Measurements from ENCODE around the gene ARHGAP21.
"Not testable (repeated sequence)": the region's sequence is repeated elsewhere in the genome, so short reads cannot be mapped to it uniquely, and the experiment has no call there.

The ARHGAP21 gene

GRCh38 chr10:24651923-24652322 lies 71.8 kb downstream of the ARHGAP21 start:
- DNase-seq: no peak
- in situ Hi-C loops (cut with MboI; ENCODE audit: low pct_unique_long_range_greater_than_20kb, low sequenced_read_pairs): no loop called here

GRCh38 chr10:24650669-24651391 lies 72.9 kb downstream of the ARHGAP21 start:
- in situ Hi-C loops (cut with MboI; ENCODE audit: low pct_unique_long_range_greater_than_20kb, low sequenced_read_pairs): no loop called here
- no peak for DNase-seq

- in situ Hi-C loops (cut with MboI; ENCODE audit: low pct_unique_long_range_greater_than_20kb, low sequenced_read_pairs): no loop called here
- DNase-seq: peak; percentile 20
These were observed 77.9 kb downstream of the ARHGAP21 start for GRCh38 chr10:24645784-24646183.

- DNase-seq: no peak
- in situ Hi-C loops (cut with MboI; ENCODE audit: low pct_unique_long_range_greater_than_20kb, low sequenced_read_pairs): no loop called here
These were observed 78.7 kb downstream of the ARHGAP21 start for GRCh38 chr10:24645022-24645421.

DNA sequence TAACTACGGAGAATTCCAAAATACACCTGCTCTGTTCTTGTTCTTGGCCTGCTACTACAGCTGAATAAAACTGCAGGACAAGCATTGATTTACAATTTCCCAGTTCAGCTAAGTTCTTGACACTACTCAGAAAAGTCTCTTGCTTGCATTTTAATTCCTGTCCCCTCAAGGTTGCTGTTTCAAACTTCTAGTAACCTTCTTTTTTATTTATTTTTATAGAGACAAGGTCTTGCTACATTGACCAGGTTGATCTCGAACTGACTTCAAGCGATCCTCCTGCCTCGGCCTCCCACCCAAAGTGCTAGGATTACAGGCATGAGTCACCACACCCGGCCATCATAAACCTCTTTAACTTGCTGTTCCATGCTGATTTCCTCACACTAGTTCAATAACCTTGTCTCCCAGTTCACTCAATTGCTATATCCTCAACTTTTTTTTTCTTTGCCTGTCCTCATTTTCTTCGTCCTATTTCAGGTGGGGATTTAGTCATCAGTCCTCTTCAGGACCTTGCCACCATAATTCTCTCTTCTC lies 79.9 kb downstream of the ARHGAP21 start:
- no peak for DNase-seq
- in situ Hi-C loops (cut with MboI; ENCODE audit: low pct_unique_long_range_greater_than_20kb, low sequenced_read_pairs): no loop called here

- peak; percentile 67 for DNase-seq
- in situ Hi-C loops (cut with MboI; ENCODE audit: low pct_unique_long_range_greater_than_20kb, low sequenced_read_pairs): no loop called here
These were observed 80.6 kb downstream of the ARHGAP21 start for GRCh38 chr10:24642921-24643678.

GRCh38 chr10:24639124-24639523 lies 84.6 kb downstream of the ARHGAP21 start:
- in situ Hi-C loops (cut with MboI; ENCODE audit: low pct_unique_long_range_greater_than_20kb, low sequenced_read_pairs): no loop called here
- DNase-seq: no peak

GRCh38 chr10:24625778-24626177 lies 97.9 kb downstream of the ARHGAP21 start:
- in situ Hi-C loops (cut with MboI; ENCODE audit: low pct_unique_long_range_greater_than_20kb, low sequenced_read_pairs): no loop called here
- no peak for DNase-seq

DNA sequence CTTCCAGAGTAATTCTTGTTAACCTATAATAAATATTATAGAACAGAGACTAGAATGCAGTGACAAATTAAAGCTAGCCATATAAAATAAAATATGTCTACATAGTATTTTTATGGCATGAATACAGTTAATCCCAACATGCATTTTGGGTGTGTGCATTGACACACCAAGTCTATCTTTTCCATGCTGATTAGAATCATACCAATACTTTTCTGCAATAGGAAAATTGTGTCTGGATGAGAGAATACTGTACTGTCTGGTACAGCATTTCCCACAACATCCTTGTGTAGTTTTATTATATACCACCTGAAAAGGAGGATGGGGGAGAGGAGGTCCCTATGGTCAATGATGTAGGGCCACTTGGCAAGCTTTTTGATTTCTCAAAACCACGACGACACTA lies 100.3 kb downstream of the ARHGAP21 start:
- in situ Hi-C loops (cut with MboI; ENCODE audit: low pct_unique_long_range_greater_than_20kb, low sequenced_read_pairs): no loop called here
- no peak for DNase-seq

GRCh38 chr10:24622781-24623301 lies 100.8 kb downstream of the ARHGAP21 start:
- in situ Hi-C loops (cut with MboI; ENCODE audit: low pct_unique_long_range_greater_than_20kb, low sequenced_read_pairs): no loop called here
- DNase-seq: peak; percentile 15

DNA sequence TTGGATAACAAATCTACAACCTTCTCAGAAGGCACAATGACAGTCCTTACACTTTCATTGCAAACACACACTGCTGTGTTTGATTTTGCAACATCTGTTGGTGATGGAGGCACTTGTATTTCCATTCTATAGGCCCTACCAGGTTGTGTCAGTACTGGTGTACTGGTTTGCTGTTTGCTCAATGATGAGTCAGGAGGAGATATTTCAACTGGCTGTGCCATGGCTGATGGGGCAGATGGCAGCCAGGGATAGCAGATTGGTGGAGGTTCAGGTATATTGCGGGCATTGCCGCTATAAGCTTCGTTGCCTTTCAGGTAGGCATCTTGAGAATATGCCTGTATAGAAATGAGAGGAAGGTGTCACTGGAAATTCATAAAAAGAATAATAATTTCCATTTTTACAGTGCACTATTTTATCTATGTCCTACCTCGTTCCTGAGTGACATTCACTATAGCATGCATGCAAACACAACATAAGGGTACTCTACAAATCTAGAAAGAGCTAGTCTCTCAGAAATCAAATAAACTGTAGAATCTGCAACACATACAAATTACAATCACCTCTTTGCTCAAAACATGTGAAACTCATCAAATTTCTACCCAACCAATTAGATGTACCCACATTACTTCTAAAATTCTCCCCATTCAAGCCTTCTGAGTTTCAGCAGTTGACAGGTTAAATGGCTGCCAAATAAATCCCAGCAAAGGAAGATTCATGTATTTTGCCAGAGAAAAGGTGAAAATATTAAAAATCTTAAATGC lies 102.5 kb downstream of the ARHGAP21 start:
- DNase-seq; in situ Hi-C loops (cut with MboI; ENCODE audit: low pct_unique_long_range_greater_than_20kb, low sequenced_read_pairs): not testable (repeated sequence)

- DNase-seq; in situ Hi-C loops (cut with MboI; ENCODE audit: low pct_unique_long_range_greater_than_20kb, low sequenced_read_pairs): not testable (repeated sequence)
These were observed 103.7 kb downstream of the ARHGAP21 start for GRCh38 chr10:24619994-24620310.

DNA sequence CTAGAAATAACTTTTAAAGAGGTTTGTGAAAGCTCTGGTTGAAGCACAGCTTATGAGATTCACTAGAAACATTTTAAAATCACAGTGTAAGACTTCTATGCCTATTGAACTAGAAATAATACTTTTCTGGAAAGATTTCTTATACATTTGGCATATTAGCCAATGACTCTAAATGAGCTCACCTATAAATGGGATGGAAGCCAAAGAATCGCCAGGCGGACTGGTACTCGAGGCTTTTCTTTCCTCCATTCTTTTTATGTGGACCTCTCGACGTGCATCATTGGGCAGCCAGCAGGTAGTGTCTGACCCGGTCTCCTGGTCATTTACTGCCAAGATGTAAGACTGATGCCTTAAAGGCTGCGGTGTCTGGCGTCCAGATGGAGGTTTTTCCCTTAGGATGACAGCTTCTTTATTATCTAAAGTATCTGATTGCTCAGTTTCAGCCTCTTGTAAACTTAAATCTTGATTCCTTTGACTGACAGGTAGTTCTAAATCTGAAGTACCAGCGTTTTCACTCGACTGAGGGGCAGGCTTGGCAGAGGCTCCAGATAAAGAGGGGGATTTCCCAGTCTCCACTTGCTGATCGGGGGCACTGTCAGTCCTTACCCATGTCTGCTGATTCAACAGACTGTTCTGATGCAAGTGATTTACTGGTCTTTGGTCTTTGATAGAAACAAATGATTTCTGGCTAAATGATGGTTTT lies 104.2 kb downstream of the ARHGAP21 start:
- DNase-seq; in situ Hi-C loops (cut with MboI; ENCODE audit: low pct_unique_long_range_greater_than_20kb, low sequenced_read_pairs): not testable (repeated sequence)

DNA sequence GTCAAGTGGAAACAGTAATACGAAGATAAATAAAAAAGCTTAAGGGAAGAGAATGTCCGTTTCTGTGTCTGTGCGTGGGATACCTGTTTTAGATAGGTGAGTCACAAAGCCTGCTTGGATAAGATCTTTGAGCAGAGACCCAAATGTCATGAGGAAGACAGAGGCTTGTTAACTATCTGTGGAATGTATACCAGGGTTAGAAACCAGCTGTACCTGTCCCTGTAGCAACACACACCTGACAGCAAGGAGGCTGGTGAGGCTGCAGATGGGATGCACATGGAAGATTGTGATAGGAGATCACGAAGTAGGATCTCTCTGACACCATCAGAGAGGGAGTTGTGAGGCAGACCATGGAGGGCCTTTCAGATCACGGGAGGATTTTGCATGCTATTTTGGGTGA lies 105.3 kb downstream of the ARHGAP21 start:
- DNase-seq: no peak
- in situ Hi-C loops (cut with MboI; ENCODE audit: low pct_unique_long_range_greater_than_20kb, low sequenced_read_pairs): no loop called here

- DNase-seq: peak; percentile 74
- in situ Hi-C loops (cut with MboI; ENCODE audit: low pct_unique_long_range_greater_than_20kb, low sequenced_read_pairs): no loop called here
These were observed 105.8 kb downstream of the ARHGAP21 start for GRCh38 chr10:24617771-24618396.

GRCh38 chr10:24616536-24616935 lies 107.2 kb downstream of the ARHGAP21 start:
- in situ Hi-C loops (cut with MboI; ENCODE audit: low pct_unique_long_range_greater_than_20kb, low sequenced_read_pairs): no loop called here
- DNase-seq: no peak

DNA sequence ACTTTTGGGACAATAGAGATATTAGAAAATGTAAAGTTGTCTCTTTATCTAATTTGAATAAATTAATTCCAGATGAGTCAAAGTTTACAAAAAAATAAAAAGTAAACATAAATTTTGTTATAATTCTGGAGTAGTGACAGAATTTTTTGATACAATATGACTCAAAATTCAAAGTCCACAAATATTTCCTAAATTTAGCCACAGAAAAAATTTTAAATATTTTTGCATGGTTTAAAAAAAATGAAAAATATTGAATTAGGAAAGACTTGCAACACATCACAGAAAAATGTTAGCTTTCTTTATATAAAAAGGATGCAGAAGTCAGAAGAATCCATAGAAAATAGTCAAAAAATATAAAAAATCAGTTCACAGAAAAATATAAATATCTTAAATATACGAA lies 117.7 kb downstream of the ARHGAP21 start:
- no peak for DNase-seq
- in situ Hi-C loops (cut with MboI; ENCODE audit: low pct_unique_long_range_greater_than_20kb, low sequenced_read_pairs): no loop called here

- DNase-seq: no peak
- in situ Hi-C loops (cut with MboI; ENCODE audit: low pct_unique_long_range_greater_than_20kb, low sequenced_read_pairs): no loop called here
These were observed 118.5 kb downstream of the ARHGAP21 start for GRCh38 chr10:24605141-24605540.

DNA sequence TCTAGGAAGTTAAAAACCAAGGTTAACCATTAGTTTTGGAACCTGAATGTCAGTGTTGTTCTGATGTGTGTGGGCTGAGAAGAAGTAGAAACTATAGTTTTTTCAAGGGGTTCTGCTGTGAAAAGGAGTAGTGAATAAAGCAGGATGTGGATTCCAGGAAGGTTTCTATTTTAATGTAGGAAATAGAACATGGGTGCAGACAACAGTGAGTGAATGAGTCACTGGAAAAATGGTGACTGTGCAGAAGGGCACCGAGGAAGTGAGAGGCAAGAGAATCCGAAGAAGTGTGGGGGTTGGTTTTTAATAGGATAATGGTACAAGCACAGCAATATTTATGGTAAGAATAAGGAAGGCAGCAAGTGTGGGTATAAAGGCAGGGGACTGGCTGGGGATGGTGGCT lies 120.4 kb downstream of the ARHGAP21 start:
- DNase-seq: no peak
- in situ Hi-C loops (cut with MboI; ENCODE audit: low pct_unique_long_range_greater_than_20kb, low sequenced_read_pairs): no loop called here

Measured in KBM-7 (cell line).